ENCODE data around the gene CST6.

CST6 gene

DNA sequence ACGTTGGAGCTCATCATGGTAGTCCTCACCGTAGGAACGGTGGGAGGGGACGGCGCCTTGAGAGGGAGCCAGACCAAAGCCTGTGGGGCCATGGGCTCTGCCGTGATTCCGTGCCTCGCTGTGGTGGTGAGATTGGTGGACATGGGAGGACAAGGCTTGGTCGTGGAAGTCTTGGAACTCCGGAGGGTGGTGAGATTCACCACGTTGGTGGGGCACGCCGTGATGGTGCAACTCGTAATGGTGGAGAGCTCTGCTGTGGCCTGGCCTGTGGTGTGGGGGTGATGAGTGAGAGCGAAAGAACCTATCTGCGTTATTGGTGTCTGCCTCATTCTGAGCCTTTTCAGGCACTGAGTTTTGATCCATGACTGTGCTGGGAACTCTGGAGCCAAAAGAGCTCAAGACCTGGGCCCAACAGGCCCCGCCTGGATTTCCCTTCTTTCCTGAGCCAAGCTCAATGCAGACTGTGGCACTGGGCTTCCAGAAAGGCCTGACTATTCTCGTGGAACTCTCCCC is 14.3 kb downstream of the CST6 start, which contains the start of gene CATSPER1:
CATSPER1 (minus strand) TSS at position 463 of the 513 bp plus-strand sequence; CDS start at position 363, 100 bp downstream.
- H3K79me2 ChIP-seq (ENCODE audit: low read length): no peaks in the 10 kb centered on the region
- H3K36me3 ChIP-seq (replicated peaks; ENCODE audit: insufficient read depth, low read length): no peaks in the 10 kb centered on the region
- no peaks in the 10 kb centered on the region for H4K20me1 ChIP-seq (ENCODE audit: insufficient read depth, low read length)
- peaks cover 3% of the 10 kb centered on the region; the same call in 1 of the 2 replicates for H3F3A ChIP-seq (ENCODE audit: insufficient read depth, low read length)
- no peaks in the 10 kb centered on the region for H3K9me2 ChIP-seq (replicated peaks; ENCODE audit: insufficient read depth, low read length)
- no peak within 1 kb of the TSS for H2AFZ ChIP-seq (ENCODE audit: low read length)
- DNase-seq: no peak
- TF ChIP-seq, protein P1, sequence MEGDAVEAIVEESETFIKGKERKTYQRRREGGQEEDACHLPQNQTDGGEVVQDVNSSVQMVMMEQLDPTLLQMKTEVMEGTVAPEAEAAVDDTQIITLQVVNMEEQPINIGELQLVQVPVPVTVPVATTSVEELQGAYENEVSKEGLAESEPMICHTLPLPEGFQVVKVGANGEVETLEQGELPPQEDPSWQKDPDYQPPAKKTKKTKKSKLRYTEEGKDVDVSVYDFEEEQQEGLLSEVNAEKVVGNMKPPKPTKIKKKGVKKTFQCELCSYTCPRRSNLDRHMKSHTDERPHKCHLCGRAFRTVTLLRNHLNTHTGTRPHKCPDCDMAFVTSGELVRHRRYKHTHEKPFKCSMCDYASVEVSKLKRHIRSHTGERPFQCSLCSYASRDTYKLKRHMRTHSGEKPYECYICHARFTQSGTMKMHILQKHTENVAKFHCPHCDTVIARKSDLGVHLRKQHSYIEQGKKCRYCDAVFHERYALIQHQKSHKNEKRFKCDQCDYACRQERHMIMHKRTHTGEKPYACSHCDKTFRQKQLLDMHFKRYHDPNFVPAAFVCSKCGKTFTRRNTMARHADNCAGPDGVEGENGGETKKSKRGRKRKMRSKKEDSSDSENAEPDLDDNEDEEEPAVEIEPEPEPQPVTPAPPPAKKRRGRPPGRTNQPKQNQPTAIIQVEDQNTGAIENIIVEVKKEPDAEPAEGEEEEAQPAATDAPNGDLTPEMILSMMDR (IDR thresholded peaks at IDR 0.05; ENCODE audit: low read length): no peak
- no peak for TF ChIP-seq EZH2 (optimal IDR thresholded peaks at IDR 0.05; ENCODE audit: low read depth, low read length)
- TF ChIP-seq EZH2phosphoT487 (IDR thresholded peaks at IDR 0.05; ENCODE audit: low read length): no peak
- H3K9ac ChIP-seq (ENCODE audit: low read length): no peak within 1 kb of the TSS
- peak within 1 kb of the TSS; percentile 55; the same call in 1 of the 2 replicates for H3K27ac ChIP-seq (ENCODE audit: low read length)
- H3K27me3 ChIP-seq (replicated peaks; ENCODE audit: insufficient read depth, low read length): 0 out of 2 replicates have a peak, but pooled peaks cover 4% of the 10 kb centered on the region
- peaks cover 14% of the 10 kb centered on the region for H3K4me1 ChIP-seq (ENCODE audit: low read length)
- H3K4me2 ChIP-seq (ENCODE audit: low read depth, low read length): peak within 1 kb of the TSS; percentile 45; the same call in 1 of the 2 replicates
- H3K9me3 ChIP-seq (replicated peaks; ENCODE audit: insufficient read depth, low read length): no peaks in the 10 kb centered on the region
- no peak within 1 kb of the TSS for H3K4me3 ChIP-seq (ENCODE audit: low read length)

DNA sequence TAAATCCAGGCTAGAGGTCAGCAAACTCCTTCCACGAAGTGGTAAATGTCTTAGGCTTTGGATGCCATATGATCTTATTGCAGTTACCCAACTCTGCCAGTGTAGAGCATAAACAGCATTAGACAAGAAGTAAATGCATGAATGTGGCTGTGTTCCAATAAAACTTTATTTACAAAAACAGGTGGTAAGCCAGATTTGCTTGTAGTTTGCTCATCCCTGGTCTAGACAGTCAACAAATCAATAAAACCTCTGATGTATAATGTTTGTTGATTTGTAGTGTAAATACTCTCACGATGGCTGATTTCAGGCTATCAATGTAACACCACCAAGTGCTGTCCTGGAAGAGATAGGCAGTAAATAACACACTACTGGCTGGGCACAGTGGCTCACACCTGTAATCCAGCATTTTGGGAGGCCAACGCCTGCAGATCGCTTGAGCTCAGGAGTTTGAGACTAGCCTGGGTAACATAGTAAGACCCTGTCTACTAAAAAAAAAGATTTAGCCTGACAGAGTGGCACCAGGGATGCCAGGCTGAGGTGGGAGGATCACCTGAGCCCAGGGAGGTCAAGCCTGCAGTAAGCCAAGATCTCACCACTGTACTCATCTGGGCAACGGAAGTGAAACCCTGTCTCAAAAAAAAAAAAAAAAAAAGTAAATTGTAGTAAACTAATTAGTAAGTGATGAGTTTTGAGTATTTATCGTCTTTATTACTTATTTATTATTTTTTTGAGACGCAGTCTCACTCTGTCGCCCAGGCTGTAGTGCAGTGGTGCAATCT is 21.3 kb downstream of the CST6 start:
- Histone ChIP-seq H3K9me2 (replicated peaks; ENCODE audit: insufficient read depth, low read length) (no peaks in the 10 kb centered on the region), H3F3A (ENCODE audit: insufficient read depth, low read length) (no peaks in the 10 kb centered on the region), H3K36me3 (replicated peaks; ENCODE audit: insufficient read depth, low read length) (no peaks in the 10 kb centered on the region), H3K9ac (ENCODE audit: low read length) (no peak overlapping the region), H3K27me3 (replicated peaks; ENCODE audit: insufficient read depth, low read length) (no peaks in the 10 kb centered on the region), H2AFZ (ENCODE audit: low read length) (no peak overlapping the region), H3K4me2 (ENCODE audit: low read depth, low read length) (no peak overlapping the region), H3K4me3 (ENCODE audit: low read length) (no peak overlapping the region), H3K79me2 (ENCODE audit: low read length) (no peaks in the 10 kb centered on the region), H3K4me1 (ENCODE audit: low read length) (peaks cover 2% of the 10 kb centered on the region), H3K9me3 (replicated peaks; ENCODE audit: insufficient read depth, low read length) (no peaks in the 10 kb centered on the region), H3K27ac (ENCODE audit: low read length) (no peak overlapping the region), H4K20me1 (ENCODE audit: insufficient read depth, low read length) (no peaks in the 10 kb centered on the region)
- DNase-seq: peak; percentile 21
- TF ChIP-seq EZH2 (optimal IDR thresholded peaks at IDR 0.05; ENCODE audit: low read depth, low read length) (no peak), EZH2phosphoT487 (IDR thresholded peaks at IDR 0.05; ENCODE audit: low read length) (no peak)
- TF ChIP-seq, protein P1 (IDR thresholded peaks at IDR 0.05; ENCODE audit: low read length): no peak

DNA sequence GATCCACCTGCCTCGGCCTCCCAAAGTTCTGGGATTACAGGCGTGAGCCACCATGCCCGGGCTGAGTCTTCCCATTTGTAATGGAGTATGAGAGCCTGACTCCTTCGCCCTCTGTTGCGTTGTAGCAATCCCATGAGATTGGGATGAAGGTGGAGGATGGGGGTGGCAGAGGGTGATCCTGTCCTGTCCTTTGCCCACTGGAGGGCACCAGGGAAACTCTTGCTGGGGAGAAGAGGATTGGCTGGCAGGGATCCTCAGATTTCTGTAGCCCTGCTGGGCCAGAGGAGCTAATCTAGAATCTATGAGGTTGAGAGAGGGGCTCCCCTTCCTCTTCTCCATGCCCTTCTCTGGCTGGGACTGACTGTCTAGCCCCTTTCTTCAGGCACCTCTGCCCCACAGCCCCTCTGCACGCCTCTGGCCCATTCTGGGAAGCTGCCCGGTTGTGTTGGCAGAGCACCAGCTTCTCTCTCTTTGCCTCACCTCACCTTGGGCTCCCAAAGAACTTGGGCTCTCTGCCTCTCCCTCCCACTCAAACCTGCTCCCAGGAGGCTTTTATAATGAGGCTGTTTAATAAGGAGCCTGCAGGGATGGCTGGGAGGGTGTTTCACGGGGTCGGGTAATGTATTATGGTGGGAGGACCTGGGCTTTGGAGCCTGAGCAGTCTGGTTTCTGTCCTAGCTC is 24.0 kb downstream of the CST6 start:
- Histone ChIP-seq H3K27ac (ENCODE audit: low read length) (no peak overlapping the region), H3K4me1 (ENCODE audit: low read length) (no peaks in the 10 kb centered on the region), H3K4me3 (ENCODE audit: low read length) (no peak overlapping the region), H3K9ac (ENCODE audit: low read length) (no peak overlapping the region), H3K9me2 (replicated peaks; ENCODE audit: insufficient read depth, low read length) (no peaks in the 10 kb centered on the region), H3K79me2 (ENCODE audit: low read length) (no peaks in the 10 kb centered on the region), H3K9me3 (replicated peaks; ENCODE audit: insufficient read depth, low read length) (no peaks in the 10 kb centered on the region), H2AFZ (ENCODE audit: low read length) (no peak overlapping the region), H3K4me2 (ENCODE audit: low read depth, low read length) (no peak overlapping the region), H3F3A (ENCODE audit: insufficient read depth, low read length) (no peaks in the 10 kb centered on the region), H4K20me1 (ENCODE audit: insufficient read depth, low read length) (no peaks in the 10 kb centered on the region), H3K27me3 (replicated peaks; ENCODE audit: insufficient read depth, low read length) (no peaks in the 10 kb centered on the region), H3K36me3 (replicated peaks; ENCODE audit: insufficient read depth, low read length) (no peaks in the 10 kb centered on the region)
- no peak for DNase-seq
- no peak for TF ChIP-seq EZH2phosphoT487 (IDR thresholded peaks at IDR 0.05; ENCODE audit: low read length)
- TF ChIP-seq, protein P1 (IDR thresholded peaks at IDR 0.05; ENCODE audit: low read length): no peak
- TF ChIP-seq EZH2 (optimal IDR thresholded peaks at IDR 0.05; ENCODE audit: low read depth, low read length): no peak
